ENCODE data around the gene ZBTB4.

DNA sequence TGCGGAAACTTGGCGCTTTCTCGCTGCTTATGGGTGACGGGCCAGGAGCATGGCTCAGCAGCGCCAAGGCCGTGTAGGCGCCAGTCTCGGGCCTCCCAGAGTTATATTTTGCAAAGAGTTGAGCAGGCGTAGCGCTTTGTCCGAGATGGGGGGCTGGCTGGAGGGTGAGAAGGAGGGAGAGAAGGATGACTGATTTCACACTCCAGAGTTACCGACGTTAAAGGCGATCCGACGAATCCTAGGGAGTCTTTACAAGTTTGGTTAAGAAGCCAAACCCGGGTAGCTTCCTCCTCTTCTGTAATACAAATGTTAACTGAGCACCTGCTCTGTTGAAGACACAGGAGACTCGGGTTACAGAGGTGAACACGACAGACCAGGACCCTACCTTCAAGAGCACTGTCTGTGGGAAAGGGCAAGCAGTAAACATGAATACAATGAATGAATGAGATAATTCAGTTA lies 5.5 kb upstream of the ZBTB4 start:
- TF ChIP-seq CTCF (IDR thresholded peaks at IDR 0.05), result peak in 1 of 3 experiments; percentile 23
- no peak for TF ChIP-seq POLR2A (IDR thresholded peaks at IDR 0.05)

Measured in vagina (tissue), 2 donors.